Measurements from ENCODE around the gene CEMIP.

CEMIP gene

DNA sequence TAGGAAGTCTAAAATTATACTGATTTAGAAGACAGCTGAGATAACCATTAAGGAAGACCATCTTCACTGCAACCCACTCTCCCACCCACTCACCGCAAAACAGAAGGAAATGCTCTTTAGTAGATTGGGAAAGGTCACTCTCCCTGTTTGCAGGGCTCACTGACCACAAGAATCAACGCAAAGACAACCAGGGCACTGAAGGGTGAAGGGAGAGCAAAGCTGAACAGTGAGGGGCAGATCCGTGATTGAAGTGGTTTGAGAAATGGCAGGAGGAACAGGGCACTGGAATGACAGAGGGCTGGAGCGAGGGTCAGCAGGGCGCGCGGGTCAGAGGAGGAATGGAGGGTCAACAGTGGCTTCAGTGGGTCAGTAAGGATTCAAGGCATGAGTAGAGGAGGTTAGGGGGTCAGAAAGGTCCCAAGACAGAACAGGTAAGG is 209.9 kb downstream of the CEMIP start:
- no peak for ATAC-seq

DNA sequence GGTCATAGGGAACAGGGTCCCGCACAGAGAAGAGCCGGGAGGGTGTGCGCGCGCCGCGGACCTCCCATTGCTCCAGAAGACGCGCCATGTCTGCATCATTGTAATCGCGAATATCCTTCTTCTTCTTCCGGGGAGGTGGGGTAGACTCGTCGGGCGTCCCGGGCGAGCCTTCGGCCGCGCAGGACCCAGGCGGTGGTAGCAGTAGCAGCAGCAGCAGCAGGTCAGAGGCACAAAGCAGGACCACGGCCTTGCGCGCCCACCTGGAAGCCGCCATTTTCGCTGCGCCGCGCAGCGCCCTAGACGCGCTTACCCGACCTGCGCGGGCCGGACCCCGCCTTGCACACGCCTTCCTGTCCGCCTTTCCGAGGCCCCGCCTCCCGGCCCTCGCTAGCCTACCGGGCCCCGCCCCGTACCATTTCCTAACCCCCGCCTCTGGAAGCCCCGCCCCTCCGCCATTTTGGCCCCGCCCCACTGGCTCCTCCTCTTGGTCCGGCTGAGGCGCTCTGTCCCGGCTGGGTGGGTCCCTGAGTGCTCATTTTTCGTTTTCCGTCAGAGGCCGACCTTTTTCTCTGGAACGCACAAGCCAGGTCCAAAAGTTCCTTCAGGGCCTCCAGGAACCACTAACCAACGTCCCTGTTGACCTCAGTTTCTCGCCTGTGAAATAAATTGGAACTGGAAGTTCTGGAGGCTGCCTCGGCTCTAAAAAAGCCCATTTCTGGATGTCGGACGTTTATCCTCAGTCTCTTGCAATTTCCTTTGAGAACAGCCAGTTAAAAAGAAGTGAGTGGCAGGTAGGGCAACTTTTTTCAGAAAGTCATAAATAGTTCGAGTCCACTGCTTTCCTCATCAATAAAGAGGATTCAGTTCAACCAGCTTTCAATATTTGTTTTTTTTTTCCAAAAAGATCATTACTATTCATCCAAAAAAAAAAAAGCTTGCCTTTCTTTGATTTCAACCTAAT is 210.6 kb downstream of the CEMIP start, which contains the start of gene MESD:
Gene MESD (minus strand): TSS at position 302 of the 961 bp plus-strand sequence. CDS start 28 bp downstream, at position 274.
- ATAC-seq: peak; percentile 99

DNA sequence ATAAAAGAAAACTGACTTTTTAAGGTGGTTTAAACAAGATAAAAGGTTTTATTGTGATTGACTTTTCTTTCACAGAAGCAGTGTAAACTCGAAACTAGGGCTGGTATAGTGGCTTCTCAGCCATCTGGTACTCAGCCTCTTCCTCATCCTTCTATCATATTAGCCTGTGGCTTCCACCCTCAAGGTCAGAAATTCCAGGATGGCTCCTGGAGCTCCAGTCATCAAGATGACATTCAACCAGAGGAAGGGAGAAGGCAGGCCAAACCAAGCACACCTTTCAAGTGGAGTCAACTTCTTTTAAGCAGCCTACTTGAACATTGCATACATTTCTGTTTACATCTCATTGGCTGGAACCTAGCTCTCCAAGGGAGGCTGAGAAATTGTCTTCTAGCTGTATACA is 211.8 kb downstream of the CEMIP start:
- ATAC-seq: no peak

- ATAC-seq: no peak
Measured at GRCh38 chr15:80991421-80991820, 212.3 kb downstream of the CEMIP start.

DNA sequence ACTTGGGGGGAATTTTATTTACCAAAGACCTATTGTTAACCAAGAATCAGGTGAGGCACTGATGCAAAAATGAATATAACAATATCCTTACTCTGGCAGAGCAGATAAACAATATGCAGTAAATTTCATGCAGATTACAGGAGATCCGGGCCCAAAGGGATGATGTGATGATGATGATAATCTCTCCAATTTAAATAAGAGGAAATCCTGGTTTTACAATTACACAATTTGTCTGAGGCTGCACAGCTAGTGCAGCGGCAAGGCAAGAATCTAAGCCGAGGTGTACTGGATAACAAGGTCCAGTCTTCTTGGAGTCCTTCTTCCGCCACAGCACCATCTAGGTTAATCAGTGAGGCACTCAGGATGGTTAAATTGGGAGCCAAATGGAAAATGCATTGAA is 212.8 kb downstream of the CEMIP start:
- no peak for ATAC-seq

DNA sequence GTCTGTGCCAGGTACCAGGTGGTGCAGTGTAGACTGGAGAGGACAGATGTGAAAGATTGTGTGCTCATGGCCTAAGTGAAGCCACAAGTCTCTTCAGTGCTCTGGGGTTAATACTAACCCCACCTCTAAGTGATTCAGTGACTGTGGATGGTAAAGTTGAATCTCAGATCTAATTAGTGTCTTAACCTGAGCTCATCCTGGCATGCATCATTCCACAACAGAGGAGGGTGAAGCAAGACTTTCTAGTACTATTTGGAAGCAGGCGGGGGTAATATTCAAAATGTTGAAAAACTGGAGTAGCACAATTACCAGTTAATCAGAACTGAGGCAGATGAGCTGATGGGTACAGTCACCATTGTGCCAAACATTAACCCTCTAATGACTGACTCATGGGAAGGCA is 213.3 kb downstream of the CEMIP start:
- no peak for ATAC-seq

- no peak for ATAC-seq
Measured at GRCh38 chr15:80996247-80996646, 217.1 kb downstream of the CEMIP start.

- no peak for ATAC-seq
Measured at GRCh38 chr15:80997692-80998091, 218.5 kb downstream of the CEMIP start.

GRCh38 chr15:80998251-80998650 is 219.1 kb downstream of the CEMIP start:
- ATAC-seq: no peak

GRCh38 chr15:80999623-81000036 is 220.5 kb downstream of the CEMIP start:
- peak; percentile 26 to 40 for ATAC-seq

DNA sequence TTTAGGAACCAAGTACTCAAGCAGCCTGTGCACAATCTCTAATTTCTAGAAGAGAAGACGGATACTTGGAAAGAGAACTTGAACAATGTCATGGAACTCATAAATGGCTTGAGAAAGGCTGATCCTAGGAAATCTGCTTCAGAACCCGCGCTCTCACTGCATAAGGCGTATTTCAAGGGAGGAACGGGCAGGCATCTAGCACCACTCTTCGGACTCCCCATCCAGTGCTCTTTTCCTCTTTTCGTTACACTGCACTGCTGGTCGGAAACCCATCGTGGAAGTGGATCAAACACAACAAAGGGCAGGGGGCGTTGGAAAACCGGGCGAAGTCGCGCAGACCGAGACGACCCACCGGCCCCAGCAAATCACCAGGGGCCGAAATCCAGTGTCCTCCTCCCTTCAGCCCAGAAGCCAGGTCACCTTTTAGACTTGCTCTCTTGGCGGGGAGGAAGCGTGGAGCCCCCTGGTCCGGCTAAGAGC is 221.0 kb downstream of the CEMIP start:
- ATAC-seq: no peak

GRCh38 chr15:81000624-81001151 is 221.5 kb downstream of the CEMIP start, which contains the start of gene TLNRD1:
Gene TLNRD1, plus strand, starts transcription at chr15:81000923. Its CDS starts 1,349 bp downstream, at chr15:81002272.
- ATAC-seq: peak; percentile 60 to 69
